SU-DHL-6 (cell line): ENCODE measurements around the gene OR5A2.

ENCODE experiments used
- EZH2phosphoT487 ChIP-seq: fragments of 200-600 bp; sonication (generic), shearing (Covaris generic); conservative IDR thresholded peaks from 2 replicates; pipeline ENCODE4 v1.6.1; 2018; ENCODE audit warnings: mild to moderate bottlenecking, antibody characterized with exemption, low read length, moderate library complexity, mixed read lengths
- TF ChIP-seq, protein P1 (sequence below): fragments of 200-600 bp; sonication (generic); IDR thresholded peaks from one replicate; pipeline ENCODE4 v1.5.1; 2017; ENCODE audit warnings: antibody characterized with exemption, mild to moderate bottlenecking, low read length, moderate library complexity; ENCODE audit not compliant: insufficient read depth, poor library complexity, severe bottlenecking

DNA sequence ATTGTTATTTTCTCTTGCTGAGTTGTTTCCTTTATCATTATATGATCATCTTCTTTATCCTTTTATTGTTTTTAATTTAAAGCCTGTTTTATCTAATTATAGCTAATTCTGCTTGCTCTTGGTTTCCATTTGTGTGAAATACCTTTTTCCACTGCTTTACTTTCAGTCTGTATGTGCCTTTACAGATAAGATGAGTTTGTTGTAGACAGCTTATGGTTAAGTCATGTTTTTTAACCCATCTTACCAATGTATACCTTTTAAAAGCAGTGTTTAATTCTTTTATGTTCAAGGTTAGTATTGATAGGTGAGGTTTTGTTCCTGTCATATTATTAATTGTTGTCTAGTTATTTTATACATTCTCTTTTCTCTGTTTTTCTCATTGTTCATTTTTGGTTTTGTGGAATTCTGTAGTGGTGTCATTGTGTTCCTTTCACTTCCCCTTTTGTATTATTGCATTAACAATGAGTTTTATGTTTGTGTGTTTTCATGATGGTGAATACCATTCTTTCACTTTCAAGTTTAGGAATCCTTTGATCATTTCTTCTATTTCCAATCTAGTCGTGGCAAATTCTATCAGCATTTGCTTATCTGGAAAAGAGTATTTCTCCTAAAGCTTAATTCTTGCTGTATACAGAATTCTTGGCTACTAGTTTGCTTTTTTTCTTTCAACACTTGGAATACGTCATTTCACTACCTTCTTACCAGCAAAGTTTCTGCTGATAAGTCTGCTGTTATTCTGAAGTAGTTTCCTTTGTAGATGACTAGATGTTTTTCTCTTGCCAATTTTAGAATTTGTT lies 45.8 kb downstream of the OR5A2 start:
- TF ChIP-seq, protein P1, sequence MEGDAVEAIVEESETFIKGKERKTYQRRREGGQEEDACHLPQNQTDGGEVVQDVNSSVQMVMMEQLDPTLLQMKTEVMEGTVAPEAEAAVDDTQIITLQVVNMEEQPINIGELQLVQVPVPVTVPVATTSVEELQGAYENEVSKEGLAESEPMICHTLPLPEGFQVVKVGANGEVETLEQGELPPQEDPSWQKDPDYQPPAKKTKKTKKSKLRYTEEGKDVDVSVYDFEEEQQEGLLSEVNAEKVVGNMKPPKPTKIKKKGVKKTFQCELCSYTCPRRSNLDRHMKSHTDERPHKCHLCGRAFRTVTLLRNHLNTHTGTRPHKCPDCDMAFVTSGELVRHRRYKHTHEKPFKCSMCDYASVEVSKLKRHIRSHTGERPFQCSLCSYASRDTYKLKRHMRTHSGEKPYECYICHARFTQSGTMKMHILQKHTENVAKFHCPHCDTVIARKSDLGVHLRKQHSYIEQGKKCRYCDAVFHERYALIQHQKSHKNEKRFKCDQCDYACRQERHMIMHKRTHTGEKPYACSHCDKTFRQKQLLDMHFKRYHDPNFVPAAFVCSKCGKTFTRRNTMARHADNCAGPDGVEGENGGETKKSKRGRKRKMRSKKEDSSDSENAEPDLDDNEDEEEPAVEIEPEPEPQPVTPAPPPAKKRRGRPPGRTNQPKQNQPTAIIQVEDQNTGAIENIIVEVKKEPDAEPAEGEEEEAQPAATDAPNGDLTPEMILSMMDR, result no peak
- TF ChIP-seq EZH2phosphoT487, result no peak
